RWPE2 (cell line): ENCODE results near the gene ADAMTS17.

Experiments
- ATAC-seq: fragments of 200-7000 bp; cut with Tn5 transposase; 3 replicates; pipeline ENCODE4 v1.9.1; 2021; ENCODE audit warnings: low read depth
- DNase-seq: peaks from one replicate; pipeline ENCODE4 v3.0.0-alpha.2; 2020; ENCODE audit warnings: low spot score
- H3K27ac ChIP-seq: fragments of 450-650 bp; 2 replicates; pipeline ENCODE4 v1.5.1; 2017; ENCODE audit warnings: mild to moderate bottlenecking; ENCODE audit not compliant: poor library complexity, severe bottlenecking
- H3K27me3 ChIP-seq: fragments of 250-450 bp; sonication (Bioruptor Pico); 2 replicates; pipeline ENCODE4 v1.5.1; 2021; ENCODE audit warnings: mild to moderate bottlenecking, moderate library complexity; ENCODE audit not compliant: insufficient read depth, poor library complexity, severe bottlenecking
- H3K36me3 ChIP-seq: fragments of 250-450 bp; sonication (Bioruptor Pico); 2 replicates; pipeline ENCODE4 v1.5.1; 2020; ENCODE audit warnings: low read depth, mild to moderate bottlenecking, moderate library complexity
- H3K4me1 ChIP-seq: fragments of 250-450 bp; sonication (Bioruptor Pico); 2 replicates; pipeline ENCODE4 v1.5.1; 2021; ENCODE audit warnings: mild to moderate bottlenecking, moderate library complexity; ENCODE audit not compliant: insufficient read depth, poor library complexity, severe bottlenecking
- H3K4me3 ChIP-seq: fragments of 250-450 bp; sonication (Bioruptor Pico); 2 replicates; pipeline ENCODE4 v1.5.1; 2021; ENCODE audit warnings: mild to moderate bottlenecking, moderate library complexity; ENCODE audit not compliant: severe bottlenecking
- H3K9me3 ChIP-seq: fragments of 250-450 bp; sonication (Bioruptor Pico); 2 replicates; pipeline ENCODE4 v1.5.1; 2021; ENCODE audit warnings: mild to moderate bottlenecking, moderate library complexity; ENCODE audit not compliant: severe bottlenecking
- TF ChIP-seq, protein P1 (sequence below): fragments of 450-650 bp; IDR thresholded peaks from one replicate; pipeline ENCODE4 v1.5.1; 2017; ENCODE audit warnings: mild to moderate bottlenecking, moderate library complexity; ENCODE audit not compliant: poor library complexity, severe bottlenecking

Gene ADAMTS17

DNA sequence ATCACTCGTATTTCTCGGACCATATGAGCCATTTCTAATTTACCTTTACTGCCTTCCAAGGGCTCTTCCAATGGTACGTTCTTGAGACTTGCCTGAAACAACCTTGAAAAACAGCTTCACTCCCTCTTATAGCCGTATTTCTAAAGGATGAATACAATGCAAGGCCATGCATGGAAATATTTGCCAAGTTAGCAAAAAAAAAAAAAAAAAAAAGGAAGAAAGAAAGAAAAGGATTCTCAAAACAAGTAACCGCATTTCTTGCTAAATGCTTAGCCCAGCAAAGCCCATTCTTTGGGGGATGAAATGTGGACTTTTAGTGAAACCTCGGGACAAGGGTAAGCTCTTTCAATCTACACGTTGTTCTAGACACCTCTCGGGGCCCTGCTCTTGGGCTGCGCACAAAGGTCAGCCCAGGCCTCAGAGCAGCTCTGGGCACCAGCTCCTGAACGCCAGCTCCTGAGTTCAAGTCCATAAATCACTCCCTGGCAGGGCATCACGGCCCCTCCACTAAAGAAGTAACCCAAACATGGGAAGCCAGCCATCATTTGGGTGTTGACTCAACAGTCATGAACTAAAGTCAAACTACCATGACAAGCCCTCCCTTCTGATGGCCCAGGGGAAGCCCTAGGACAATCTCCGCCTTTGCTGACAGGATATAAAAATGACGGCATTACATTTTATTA is 132.7 kb downstream of the ADAMTS17 start:
- no peaks in the 10 kb centered on the region for H3K4me1 ChIP-seq
- TF ChIP-seq, protein P1, sequence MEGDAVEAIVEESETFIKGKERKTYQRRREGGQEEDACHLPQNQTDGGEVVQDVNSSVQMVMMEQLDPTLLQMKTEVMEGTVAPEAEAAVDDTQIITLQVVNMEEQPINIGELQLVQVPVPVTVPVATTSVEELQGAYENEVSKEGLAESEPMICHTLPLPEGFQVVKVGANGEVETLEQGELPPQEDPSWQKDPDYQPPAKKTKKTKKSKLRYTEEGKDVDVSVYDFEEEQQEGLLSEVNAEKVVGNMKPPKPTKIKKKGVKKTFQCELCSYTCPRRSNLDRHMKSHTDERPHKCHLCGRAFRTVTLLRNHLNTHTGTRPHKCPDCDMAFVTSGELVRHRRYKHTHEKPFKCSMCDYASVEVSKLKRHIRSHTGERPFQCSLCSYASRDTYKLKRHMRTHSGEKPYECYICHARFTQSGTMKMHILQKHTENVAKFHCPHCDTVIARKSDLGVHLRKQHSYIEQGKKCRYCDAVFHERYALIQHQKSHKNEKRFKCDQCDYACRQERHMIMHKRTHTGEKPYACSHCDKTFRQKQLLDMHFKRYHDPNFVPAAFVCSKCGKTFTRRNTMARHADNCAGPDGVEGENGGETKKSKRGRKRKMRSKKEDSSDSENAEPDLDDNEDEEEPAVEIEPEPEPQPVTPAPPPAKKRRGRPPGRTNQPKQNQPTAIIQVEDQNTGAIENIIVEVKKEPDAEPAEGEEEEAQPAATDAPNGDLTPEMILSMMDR, result no peak
- H3K9me3 ChIP-seq, result no peaks in the 10 kb centered on the region
- H3K27me3 ChIP-seq, result no peaks in the 10 kb centered on the region
- H3K36me3 ChIP-seq, result no peaks in the 10 kb centered on the region
- ATAC-seq, result no peak
- no peak overlapping the region for H3K4me3 ChIP-seq
- DNase-seq, result peak; percentile 54
- H3K27ac ChIP-seq, result no peak overlapping the region

DNA sequence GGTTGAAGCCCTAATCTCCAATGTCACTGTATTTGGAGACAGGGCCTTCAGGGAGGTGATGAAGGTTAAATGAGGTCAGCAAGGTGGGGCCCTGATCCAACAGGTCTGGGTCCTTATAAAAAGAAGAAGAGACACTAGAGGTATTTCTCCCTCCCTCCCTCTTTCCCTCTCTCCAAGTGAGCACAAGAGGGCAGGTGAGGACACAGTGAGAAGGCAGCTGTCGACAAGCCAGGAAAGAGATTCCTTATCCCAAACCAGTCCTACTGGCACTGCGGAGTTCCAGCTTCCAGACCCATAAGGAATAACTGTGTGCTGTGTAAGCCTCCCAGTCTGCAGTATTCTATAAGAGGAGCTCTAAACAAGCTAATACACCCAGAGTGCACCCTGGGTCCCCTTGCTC is 134.7 kb downstream of the ADAMTS17 start:
- no peaks in the 10 kb centered on the region for H3K27me3 ChIP-seq
- no peaks in the 10 kb centered on the region for H3K9me3 ChIP-seq
- DNase-seq, result peak; percentile 21
- no peak overlapping the region for H3K4me3 ChIP-seq
- ATAC-seq, result 0 out of 3 replicates have a peak, but pooled peaks have one; percentile 26
- no peaks in the 10 kb centered on the region for H3K4me1 ChIP-seq
- TF ChIP-seq, protein P1, result no peak
- no peaks in the 10 kb centered on the region for H3K36me3 ChIP-seq
- no peak overlapping the region for H3K27ac ChIP-seq

DNA sequence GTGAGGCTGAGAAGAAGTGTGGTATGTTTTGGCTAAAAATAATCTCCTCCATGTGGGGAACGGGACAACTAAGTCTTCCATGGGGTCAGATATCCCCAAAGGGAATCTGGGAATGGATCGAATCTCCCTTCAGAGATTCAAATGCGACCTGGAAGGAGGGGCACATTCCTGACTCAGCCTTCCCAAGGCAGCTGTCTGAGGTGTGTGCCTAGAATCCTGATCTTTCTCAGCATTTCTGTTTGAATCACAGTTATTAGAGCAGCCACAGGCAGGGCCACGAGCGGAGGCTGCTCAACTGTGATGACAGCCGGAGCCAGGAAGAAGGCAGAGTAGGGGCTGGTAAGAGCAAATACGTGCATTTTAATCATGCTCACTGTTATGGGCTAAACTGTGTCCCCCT is 135.1 kb downstream of the ADAMTS17 start:
- DNase-seq, result peak; percentile 34

DNA sequence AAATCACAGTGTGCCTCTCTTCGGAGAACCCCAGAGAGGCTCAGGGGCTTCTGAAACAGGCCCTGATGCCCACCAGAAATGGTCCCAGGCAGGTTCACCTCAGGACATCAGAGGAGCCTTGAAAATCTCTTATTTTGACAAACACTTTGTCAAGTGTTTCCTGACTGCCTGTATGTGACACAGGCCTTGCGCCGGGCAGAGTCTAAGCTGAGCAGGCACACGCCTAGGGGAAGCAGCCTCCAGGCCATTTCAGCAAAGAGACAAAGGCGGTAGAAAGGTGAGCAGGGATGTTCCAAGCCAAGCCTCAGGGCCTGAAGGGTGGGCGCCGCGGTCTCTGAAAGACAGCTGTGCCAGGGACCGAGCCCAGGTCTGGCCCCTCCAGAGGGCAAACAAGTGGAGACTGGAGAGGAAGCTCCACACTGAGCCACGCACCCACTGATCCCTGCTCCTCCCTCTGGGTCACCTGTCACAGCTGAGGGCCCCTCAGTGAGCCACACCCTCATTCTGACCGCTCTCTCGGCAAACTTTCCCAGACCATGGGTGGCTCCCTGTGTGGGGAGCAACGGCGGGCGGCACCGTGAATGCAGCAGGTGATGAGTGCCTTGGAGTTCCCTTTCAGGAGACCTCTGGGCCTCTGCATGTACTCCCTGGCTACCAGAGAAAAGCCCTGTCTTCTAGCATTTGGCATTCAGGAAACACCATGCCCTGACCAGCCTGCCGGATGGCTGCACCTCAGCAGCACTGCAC is 136.1 kb downstream of the ADAMTS17 start:
- no peak overlapping the region for H3K27ac ChIP-seq
- DNase-seq (peak; percentile 59), ATAC-seq (no peak)
- TF ChIP-seq, protein P1, result no peak
- H3K9me3 ChIP-seq, result no peaks in the 10 kb centered on the region
- no peak overlapping the region for H3K4me3 ChIP-seq
- no peaks in the 10 kb centered on the region for H3K27me3 ChIP-seq
- H3K4me1 ChIP-seq, result no peaks in the 10 kb centered on the region
- H3K36me3 ChIP-seq, result no peaks in the 10 kb centered on the region

More for the DNA sequence above, 135.1 kb downstream of the ADAMTS17 start:
- Histone ChIP-seq H3K9me3 (no peaks in the 10 kb centered on the region), H3K36me3 (no peaks in the 10 kb centered on the region), H3K4me1 (no peaks in the 10 kb centered on the region), H3K27me3 (no peaks in the 10 kb centered on the region), H3K4me3 (no peak overlapping the region), H3K27ac (no peak overlapping the region)
- TF ChIP-seq, protein P1, result no peak
- ATAC-seq, result peak; percentile 14; the same call in 1 of the 3 replicates
